ENCODE results near the gene IRAK2. TPM values are rescaled to one million over a fixed set of nuclear protein-coding genes. Genes with fewer than 3 reads are reported as not detected.

The IRAK2 gene
- total RNA-seq, 4 donors from 2014 or later = 3.6 to 13.6 (median 7.4) TPM

DNA sequence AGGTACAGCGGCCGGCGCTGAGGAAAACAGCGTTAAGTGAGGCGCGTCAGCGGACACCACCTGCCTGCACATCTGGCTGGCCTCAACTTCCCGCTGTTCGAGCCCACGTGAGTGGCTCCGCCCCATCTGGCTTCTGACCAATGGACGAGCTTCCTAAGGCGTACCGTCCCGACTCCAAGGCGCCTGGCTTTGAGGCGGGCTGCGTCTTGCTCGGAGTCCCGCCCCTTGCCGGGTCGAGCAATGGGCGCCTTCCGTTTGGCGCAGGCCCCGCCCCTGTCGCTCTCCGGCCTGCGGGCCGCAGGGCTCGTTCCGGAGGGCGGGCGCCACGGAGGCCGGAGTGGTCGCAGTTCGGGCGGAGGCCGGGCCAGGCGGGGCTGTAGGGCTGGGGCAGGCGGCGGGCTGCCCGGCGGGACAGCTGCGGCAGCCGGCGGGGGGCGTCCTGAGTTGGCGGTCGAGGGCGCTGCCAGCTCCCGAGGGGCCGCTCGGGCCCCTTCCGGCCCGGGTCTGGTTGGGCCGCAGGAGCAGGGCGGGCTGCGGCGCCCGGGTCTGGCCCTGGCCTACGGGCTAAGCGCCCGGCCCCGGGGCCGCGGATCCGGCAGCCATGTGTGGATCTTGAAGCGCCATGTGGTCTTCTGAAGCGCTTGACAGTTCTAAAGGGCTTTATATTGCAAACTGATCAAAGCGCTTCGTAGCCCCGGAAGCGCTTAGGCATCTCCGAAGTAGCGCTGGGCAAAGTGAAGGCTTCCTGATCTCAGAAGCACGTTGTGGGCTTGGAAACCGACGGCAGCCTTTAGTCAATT lies 83.7 kb downstream of the IRAK2 start, which contains the start of gene TATDN2:
TATDN2 (plus strand) TSS at position 276 of the 800 bp plus-strand sequence. CDS start 742 bp downstream, outside the sequence.
- Histone ChIP-seq H3K36me3 (peaks cover 13% of the 10 kb centered on the region), H3K27ac (peak within 1 kb of the TSS; percentile 95), H3K9me3 (peaks cover 6% of the 10 kb centered on the region), H3K4me1 (peaks cover 32% of the 10 kb centered on the region), H3K4me3 (peak within 1 kb of the TSS; percentile 97), H3K27me3 (no peaks in the 10 kb centered on the region)
- TF ChIP-seq EP300 (IDR thresholded peaks at IDR 0.05) = no peak
- peak; percentile 24 to 79 for TF ChIP-seq POLR2A (IDR thresholded peaks at IDR 0.05)
- peak in 2 of 3 donors; percentile 41 to 55 for TF ChIP-seq POLR2AphosphoS5 (IDR thresholded peaks at IDR 0.05)
- TF ChIP-seq, protein P1, sequence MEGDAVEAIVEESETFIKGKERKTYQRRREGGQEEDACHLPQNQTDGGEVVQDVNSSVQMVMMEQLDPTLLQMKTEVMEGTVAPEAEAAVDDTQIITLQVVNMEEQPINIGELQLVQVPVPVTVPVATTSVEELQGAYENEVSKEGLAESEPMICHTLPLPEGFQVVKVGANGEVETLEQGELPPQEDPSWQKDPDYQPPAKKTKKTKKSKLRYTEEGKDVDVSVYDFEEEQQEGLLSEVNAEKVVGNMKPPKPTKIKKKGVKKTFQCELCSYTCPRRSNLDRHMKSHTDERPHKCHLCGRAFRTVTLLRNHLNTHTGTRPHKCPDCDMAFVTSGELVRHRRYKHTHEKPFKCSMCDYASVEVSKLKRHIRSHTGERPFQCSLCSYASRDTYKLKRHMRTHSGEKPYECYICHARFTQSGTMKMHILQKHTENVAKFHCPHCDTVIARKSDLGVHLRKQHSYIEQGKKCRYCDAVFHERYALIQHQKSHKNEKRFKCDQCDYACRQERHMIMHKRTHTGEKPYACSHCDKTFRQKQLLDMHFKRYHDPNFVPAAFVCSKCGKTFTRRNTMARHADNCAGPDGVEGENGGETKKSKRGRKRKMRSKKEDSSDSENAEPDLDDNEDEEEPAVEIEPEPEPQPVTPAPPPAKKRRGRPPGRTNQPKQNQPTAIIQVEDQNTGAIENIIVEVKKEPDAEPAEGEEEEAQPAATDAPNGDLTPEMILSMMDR (IDR thresholded peaks at IDR 0.05) = no peak
- DNase-seq (ENCODE audit: low spot score in 2 of 2) = peak; percentile 97
- WGBS = 0% methylated on average over 18 of the region's 80 CpGs

DNA sequence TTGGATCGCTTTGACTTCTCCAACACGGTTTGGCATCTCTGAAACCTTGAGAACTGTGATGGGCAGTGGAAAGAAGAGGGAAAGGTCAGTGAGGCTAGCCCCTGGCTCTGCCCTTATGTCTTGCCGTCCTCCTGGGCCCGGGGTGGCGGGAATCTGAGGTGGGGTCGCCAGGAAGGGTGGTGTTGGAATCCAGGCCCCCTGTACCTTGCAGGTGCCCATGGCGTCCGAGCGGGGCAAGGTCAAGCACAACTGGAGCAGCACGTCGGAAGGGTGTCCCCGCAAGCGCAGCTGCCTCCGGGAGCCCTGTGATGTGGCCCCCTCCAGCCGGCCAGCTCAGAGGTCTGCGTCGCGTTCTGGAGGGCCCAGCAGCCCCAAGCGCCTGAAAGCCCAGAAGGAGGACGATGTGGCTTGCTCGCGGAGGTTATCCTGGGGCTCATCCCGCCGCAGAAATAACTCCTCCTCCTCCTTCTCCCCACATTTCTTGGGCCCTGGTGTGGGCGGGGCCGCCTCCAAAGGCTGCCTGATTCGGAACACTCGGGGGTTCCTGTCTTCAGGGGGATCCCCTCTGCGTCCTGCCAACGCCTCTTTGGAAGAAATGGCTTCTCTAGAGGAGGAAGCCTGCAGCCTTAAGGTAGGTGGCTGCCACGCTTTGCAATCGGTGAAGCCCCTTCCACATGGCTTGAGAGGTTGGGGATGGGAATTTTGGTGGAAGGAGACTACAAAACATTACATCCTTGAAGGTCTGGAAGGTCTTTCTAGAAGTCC lies 84.4 kb downstream of the IRAK2 start:
- TF ChIP-seq POLR2AphosphoS5 (IDR thresholded peaks at IDR 0.05) = no peak
- TF ChIP-seq, protein P1 (IDR thresholded peaks at IDR 0.05) = no peak
- Histone ChIP-seq H3K36me3 (peaks cover 17% of the 10 kb centered on the region), H3K4me3 (peak overlapping the region; percentile 97), H3K27ac (peak overlapping the region; percentile 95), H3K9me3 (peaks cover 6% of the 10 kb centered on the region), H3K4me1 (peaks cover 35% of the 10 kb centered on the region), H3K27me3 (no peaks in the 10 kb centered on the region)
- DNase-seq (ENCODE audit: low spot score in 2 of 2) = no peak
- 2% methylated on average over 13 of the region's 32 CpGs for WGBS

DNA sequence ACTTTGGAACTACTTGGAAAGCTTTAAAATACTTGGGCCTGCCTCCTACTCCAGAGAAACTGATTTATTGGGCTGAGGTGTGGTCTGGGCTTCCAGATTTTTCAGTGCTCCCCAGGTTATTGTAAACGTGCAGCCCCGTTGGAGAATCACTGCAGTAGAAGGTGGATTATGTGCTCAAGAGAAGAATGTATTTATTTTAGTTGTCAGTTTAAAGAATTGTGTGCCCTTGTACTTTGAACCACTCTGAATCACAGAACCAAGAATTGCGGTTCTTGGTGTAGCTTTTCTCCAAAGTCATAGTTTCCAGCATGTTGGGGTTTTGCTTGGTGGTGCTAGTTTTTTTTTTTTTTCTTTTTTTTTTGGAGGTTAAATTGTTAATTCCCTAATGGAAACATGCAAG lies 85.1 kb downstream of the IRAK2 start:
- no peak for DNase-seq (ENCODE audit: low spot score in 2 of 2)
- peaks cover 36% of the 10 kb centered on the region for H3K4me1 ChIP-seq
- H3K9me3 ChIP-seq = peaks cover 6% of the 10 kb centered on the region
- H3K4me3 ChIP-seq = peak overlapping the region; percentile 97
- H3K27ac ChIP-seq = peak overlapping the region; percentile 95
- H3K27me3 ChIP-seq = no peaks in the 10 kb centered on the region
- H3K36me3 ChIP-seq = peaks cover 20% of the 10 kb centered on the region
- WGBS = 25% methylated on average over 3 of the region's 3 CpGs
- TF ChIP-seq POLR2AphosphoS5 (IDR thresholded peaks at IDR 0.05) (no peak), POLR2A (IDR thresholded peaks at IDR 0.05) (no peak), EP300 (IDR thresholded peaks at IDR 0.05) (no peak)
- TF ChIP-seq, protein P1 (IDR thresholded peaks at IDR 0.05) = no peak

DNA sequence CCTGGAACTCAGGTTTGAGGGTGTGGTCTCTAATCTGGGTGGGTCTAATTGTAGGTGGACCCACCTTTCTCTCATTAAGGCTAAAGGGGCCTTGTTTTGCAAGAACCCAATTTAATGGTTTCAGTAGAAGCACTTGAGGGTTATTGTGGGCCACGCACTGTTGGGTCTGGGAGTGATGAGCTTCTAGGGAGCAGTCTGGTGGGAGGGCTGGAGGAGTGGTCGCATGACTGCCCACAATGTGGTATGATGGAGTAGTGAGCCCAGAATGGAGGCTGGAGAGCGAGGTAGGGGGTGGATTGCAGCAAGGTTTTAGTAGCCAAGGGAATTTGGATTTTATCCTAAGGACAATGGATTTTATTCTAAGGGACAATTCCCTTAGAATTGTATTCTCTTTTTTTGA lies 86.3 kb downstream of the IRAK2 start:
- H3K27me3 ChIP-seq = no peaks in the 10 kb centered on the region
- H3K9me3 ChIP-seq = no peaks in the 10 kb centered on the region
- H3K4me3 ChIP-seq = no peak overlapping the region
- H3K27ac ChIP-seq = no peak overlapping the region
- TF ChIP-seq POLR2A (IDR thresholded peaks at IDR 0.05) (no peak), POLR2AphosphoS5 (IDR thresholded peaks at IDR 0.05) (no peak), EP300 (IDR thresholded peaks at IDR 0.05) (no peak)
- TF ChIP-seq, protein P1 (IDR thresholded peaks at IDR 0.05) = no peak
- H3K4me1 ChIP-seq = peaks cover 36% of the 10 kb centered on the region
- H3K36me3 ChIP-seq = peaks cover 25% of the 10 kb centered on the region
- WGBS = 91% methylated on average over 3 of the region's 3 CpGs
- DNase-seq (ENCODE audit: low spot score in 2 of 2) = no peak

DNA sequence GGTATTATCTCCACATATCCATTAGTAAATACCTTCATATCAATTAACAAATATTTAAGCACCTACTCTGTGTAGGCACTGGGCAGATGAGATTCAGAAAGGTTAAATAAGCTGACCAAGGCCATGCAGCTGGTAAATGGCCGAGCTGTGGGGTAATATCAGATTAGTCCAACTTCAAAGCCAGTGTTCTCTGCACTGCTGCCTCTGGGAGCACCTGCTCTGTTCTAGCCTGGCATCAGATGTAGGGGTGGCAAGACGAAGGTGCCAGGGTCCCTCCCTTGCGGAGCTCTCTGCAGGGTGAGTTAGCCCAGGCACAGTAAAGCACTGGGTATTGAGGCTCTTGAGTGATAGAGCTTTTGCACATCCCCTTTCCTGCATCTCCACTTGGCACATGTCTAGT lies 89.0 kb downstream of the IRAK2 start:
- Histone ChIP-seq H3K4me3 (no peak overlapping the region), H3K27ac (no peak overlapping the region), H3K4me1 (peaks cover 27% of the 10 kb centered on the region), H3K9me3 (no peaks in the 10 kb centered on the region), H3K36me3 (peaks cover 31% of the 10 kb centered on the region), H3K27me3 (no peaks in the 10 kb centered on the region)
- WGBS = 92% methylated on average over 2 of the region's 3 CpGs
- TF ChIP-seq EP300 (IDR thresholded peaks at IDR 0.05) (no peak), POLR2AphosphoS5 (IDR thresholded peaks at IDR 0.05) (no peak), POLR2A (IDR thresholded peaks at IDR 0.05) (no peak)
- TF ChIP-seq, protein P1 (IDR thresholded peaks at IDR 0.05) = no peak
- DNase-seq (ENCODE audit: low spot score in 2 of 2) = no peak

Measured in suprapubic skin (tissue), 4 donors.